ENCODE data around the gene SURF1. TPM values are rescaled to one million over a fixed set of nuclear protein-coding genes. Genes with fewer than 3 reads are reported as not detected.

The SURF1 gene
- total and polyA plus RNA-seq, 10 of the 15 experiments (the other 5 are each of a cell fraction or from before 2014, with no cell fraction given), result 17.9 to 46.4 (median 29.6) TPM

DNA sequence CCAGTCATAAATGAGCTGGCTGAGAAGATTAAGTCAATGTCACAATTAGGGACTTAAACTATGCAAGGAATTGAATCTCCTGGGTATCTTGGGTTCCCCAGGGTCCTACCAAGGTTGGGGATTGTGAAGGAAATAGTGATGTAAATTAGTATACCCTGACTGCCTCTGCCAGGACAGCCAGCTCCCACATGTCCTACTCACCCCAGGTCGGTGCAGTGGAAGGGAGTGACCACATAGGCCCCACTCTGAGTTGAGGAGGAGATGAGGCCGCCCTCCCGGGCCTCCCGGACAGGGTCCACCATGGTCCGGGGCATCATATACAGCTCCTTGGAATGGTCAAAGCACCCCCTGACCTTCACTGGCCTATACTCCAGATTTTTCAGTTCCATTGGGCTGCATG, 2.7 kb downstream of the SURF1 start:
- no TSS peak for BruUV-seq (replicated peaks)
- no peak overlapping the region for H3K27ac ChIP-seq (ENCODE audit: control insufficient read depth, insufficient read depth)
- H3K4me2 ChIP-seq (ENCODE audit: control insufficient read depth, insufficient read depth), result no peak overlapping the region
- RAD21 ChIA-PET (ENCODE audit: unreplicated experiment), result no interaction called here
- H3K4me3 ChIP-seq, result no peak overlapping the region
- POLR2A ChIA-PET, result interaction anchor here (1.0 kb wide), 1 partner anchor 23 kb away, joined by 3 read pairs; the partner anchor contains the start of gene STKLD1
- WGBS (ENCODE audit: insufficient coverage, insufficient replicate concordance, low lambda C conversion rate, missing lambda C conversion rate), result 88% methylated on average over 5 of the region's 5 CpGs
- peaks cover 43% of the 10 kb centered on the region for H3K79me2 ChIP-seq (ENCODE audit: control insufficient read depth, insufficient read depth, low read length)
- ATAC-seq, result no peak
- no peaks in the 10 kb centered on the region for H3K27me3 ChIP-seq (replicated peaks in 1 of 2; ENCODE audit: control insufficient read depth in 2 of 2, insufficient read depth in 2 of 2, low read length in 1 of 2)
- SMC1A ChIA-PET (ENCODE audit: uncharacterized antibody, unreplicated experiment), result no interaction called here
- intact Hi-C loops (cut with micrococcal nuclease; ENCODE audit: unreplicated experiment), result no loop called here
- H3K36me3 ChIP-seq (ENCODE audit: control insufficient read depth in 2 of 2, insufficient read depth in 2 of 2, low read length in 1 of 2), result peaks cover 22 to 43% of the 10 kb centered on the region in 2 experiments
- CTCF ChIA-PET, result interaction anchor here (1.0 to 1.1 kb wide), 2 partner anchors 21 to 25 kb away, joined by 3 to 4 read pairs; no protein-coding TSS in a partner anchor
- no peak overlapping the region for H2AFZ ChIP-seq (ENCODE audit: control insufficient read depth, low read depth, low read length)
- in situ Hi-C loops (cut with MboI), result no loop called here
- H3K4me1 ChIP-seq (ENCODE audit: control insufficient read depth, insufficient read depth, low read length), result peaks cover 6% of the 10 kb centered on the region
- no peaks in the 10 kb centered on the region for H3K9me3 ChIP-seq (replicated peaks; ENCODE audit: control insufficient read depth, insufficient read depth, low read length)
- DNase-seq (ENCODE audit: low read depth, low spot score), result no peak
- TF ChIP-seq ELK1 (IDR thresholded peaks at IDR 0.05; ENCODE audit: low read depth, low read length) (no peak), POLR2AphosphoS2 (IDR thresholded peaks at IDR 0.05; ENCODE audit: low read depth, low read length) (0 out of 2 replicates have a peak, but pooled peaks have one; percentile 5), POLR2A (IDR thresholded peaks at IDR 0.05; ENCODE audit: low read depth, low read length) (peak; percentile 43; the same call in 1 of the 2 replicates)
- no peak for FAIRE-seq
- no peaks in the 10 kb centered on the region; the same call in 1 of the 2 replicates for H4K20me1 ChIP-seq (ENCODE audit: control insufficient read depth, insufficient read depth)
- no peak overlapping the region for H3K9ac ChIP-seq (ENCODE audit: control insufficient read depth, insufficient read depth, low read length)

GRCh38 chr9:133352635-133353340, 3.5 kb downstream of the SURF1 start:
- Histone ChIP-seq H3K9ac (ENCODE audit: control insufficient read depth, insufficient read depth, low read length) (no peak overlapping the region), H3K27ac (ENCODE audit: control insufficient read depth, insufficient read depth) (no peak overlapping the region), H3K9me3 (replicated peaks; ENCODE audit: control insufficient read depth, insufficient read depth, low read length) (no peaks in the 10 kb centered on the region), H3K4me2 (ENCODE audit: control insufficient read depth, insufficient read depth) (no peak overlapping the region), H3K36me3 (ENCODE audit: control insufficient read depth in 2 of 2, insufficient read depth in 2 of 2, low read length in 1 of 2) (peaks cover 22 to 43% of the 10 kb centered on the region in 2 experiments), H3K27me3 (replicated peaks in 1 of 2; ENCODE audit: control insufficient read depth in 2 of 2, insufficient read depth in 2 of 2, low read length in 1 of 2) (no peaks in the 10 kb centered on the region), H3K4me3 (no peak overlapping the region), H3K79me2 (ENCODE audit: control insufficient read depth, insufficient read depth, low read length) (peaks cover 48% of the 10 kb centered on the region), H3K4me1 (ENCODE audit: control insufficient read depth, insufficient read depth, low read length) (peaks cover 6% of the 10 kb centered on the region), H4K20me1 (ENCODE audit: control insufficient read depth, insufficient read depth) (no peaks in the 10 kb centered on the region; the same call in 1 of the 2 replicates), H2AFZ (ENCODE audit: control insufficient read depth, low read depth, low read length) (no peak overlapping the region)
- BruUV-seq (replicated peaks), result no TSS peak
- 44% methylated on average over 8 of the region's 8 CpGs for WGBS (ENCODE audit: insufficient coverage, insufficient replicate concordance, low lambda C conversion rate, missing lambda C conversion rate)
- no peak for ATAC-seq
- intact Hi-C loops (cut with micrococcal nuclease; ENCODE audit: unreplicated experiment) (no loop called here), in situ Hi-C loops (cut with MboI) (no loop called here)
- ChIA-PET POLR2A (no interaction called here), SMC1A (ENCODE audit: uncharacterized antibody, unreplicated experiment) (no interaction called here), CTCF (interaction anchor here (1.0 to 1.8 kb wide), 2 partner anchors 13 to 22 kb away, joined by 4 read pairs; no protein-coding TSS in a partner anchor), RAD21 (ENCODE audit: unreplicated experiment) (no interaction called here)
- no peak for DNase-seq (ENCODE audit: low read depth, low spot score)
- TF ChIP-seq PML (IDR thresholded peaks at IDR 0.05; ENCODE audit: low read length), result peak; percentile 34
- peak; percentile 4; the same call in 1 of the 2 replicates for TF ChIP-seq RUNX3 (IDR thresholded peaks at IDR 0.05; ENCODE audit: low read length)
- no peak for TF ChIP-seq ELK1 (IDR thresholded peaks at IDR 0.05; ENCODE audit: low read depth, low read length)
- TF ChIP-seq FOXM1 (IDR thresholded peaks at IDR 0.05; ENCODE audit: low read depth, low read length), result 0 out of 2 replicates have a peak, but pooled peaks have one; percentile 18
- TF ChIP-seq POLR2AphosphoS5 (IDR thresholded peaks at IDR 0.05; ENCODE audit: low read length), result peak; percentile 82
- TF ChIP-seq CREB1 (IDR thresholded peaks at IDR 0.05; ENCODE audit: low read depth), result no peak
- peak; percentile 13; the same call in 1 of the 2 replicates for TF ChIP-seq POLR2AphosphoS2 (IDR thresholded peaks at IDR 0.05; ENCODE audit: low read depth, low read length)
- no peak for TF ChIP-seq KAT2A (conservative IDR thresholded peaks at IDR 0.05; ENCODE audit: control insufficient read depth, low read depth, low read length)
- TF ChIP-seq MTA3 (IDR thresholded peaks at IDR 0.05; ENCODE audit: borderline replicate concordance, low read length), result peak; percentile 75; the same call in 1 of the 2 replicates
- FAIRE-seq, result no peak
